HG03196 (cell line): ENCODE results near the gene VLDLR.

Experiments
- ATAC-seq: cut with Tn5 transposase; IDR thresholded peaks from one replicate; pipeline ENCODE4 v1.9.1; 2021; ENCODE audit not compliant: unreplicated experiment

Gene VLDLR

GRCh38 chr9:2662496-2662895 lies 40.9 kb downstream of the VLDLR start:
- no peak for ATAC-seq

DNA sequence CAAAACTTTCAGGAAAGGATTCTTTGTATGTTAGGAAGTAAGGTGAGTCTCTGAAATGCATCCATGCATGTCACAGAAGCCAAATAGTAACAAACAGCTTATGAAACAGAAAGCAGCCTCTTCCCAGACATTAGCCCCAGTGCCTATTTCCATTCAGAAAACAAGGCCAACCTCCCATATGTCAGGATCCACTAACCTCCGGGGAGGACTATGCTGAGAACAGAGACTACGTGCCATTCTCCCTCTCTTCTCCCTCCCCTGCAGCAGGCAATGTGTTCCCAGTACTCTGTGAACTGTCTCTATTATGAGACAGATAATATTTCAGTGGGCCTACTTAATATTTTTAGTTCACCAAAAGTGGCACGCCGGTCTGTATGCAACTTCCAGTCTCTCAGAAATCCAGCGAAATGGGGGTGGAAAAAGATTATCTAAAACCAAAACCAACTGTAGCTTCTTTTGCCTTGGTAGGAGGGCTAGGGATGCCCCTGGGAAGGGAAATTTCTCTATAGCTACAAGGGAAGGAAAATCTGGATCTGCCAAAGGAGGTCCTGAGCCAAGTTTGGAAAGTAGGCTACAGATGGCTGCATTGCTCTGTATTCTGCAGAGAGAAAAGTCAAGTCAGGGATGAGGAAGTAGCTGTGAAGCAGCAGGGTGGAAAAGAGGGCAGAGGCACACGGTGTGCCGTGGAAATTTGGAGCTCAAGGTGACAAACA lies 42.0 kb downstream of the VLDLR start:
- ATAC-seq, result no peak

DNA sequence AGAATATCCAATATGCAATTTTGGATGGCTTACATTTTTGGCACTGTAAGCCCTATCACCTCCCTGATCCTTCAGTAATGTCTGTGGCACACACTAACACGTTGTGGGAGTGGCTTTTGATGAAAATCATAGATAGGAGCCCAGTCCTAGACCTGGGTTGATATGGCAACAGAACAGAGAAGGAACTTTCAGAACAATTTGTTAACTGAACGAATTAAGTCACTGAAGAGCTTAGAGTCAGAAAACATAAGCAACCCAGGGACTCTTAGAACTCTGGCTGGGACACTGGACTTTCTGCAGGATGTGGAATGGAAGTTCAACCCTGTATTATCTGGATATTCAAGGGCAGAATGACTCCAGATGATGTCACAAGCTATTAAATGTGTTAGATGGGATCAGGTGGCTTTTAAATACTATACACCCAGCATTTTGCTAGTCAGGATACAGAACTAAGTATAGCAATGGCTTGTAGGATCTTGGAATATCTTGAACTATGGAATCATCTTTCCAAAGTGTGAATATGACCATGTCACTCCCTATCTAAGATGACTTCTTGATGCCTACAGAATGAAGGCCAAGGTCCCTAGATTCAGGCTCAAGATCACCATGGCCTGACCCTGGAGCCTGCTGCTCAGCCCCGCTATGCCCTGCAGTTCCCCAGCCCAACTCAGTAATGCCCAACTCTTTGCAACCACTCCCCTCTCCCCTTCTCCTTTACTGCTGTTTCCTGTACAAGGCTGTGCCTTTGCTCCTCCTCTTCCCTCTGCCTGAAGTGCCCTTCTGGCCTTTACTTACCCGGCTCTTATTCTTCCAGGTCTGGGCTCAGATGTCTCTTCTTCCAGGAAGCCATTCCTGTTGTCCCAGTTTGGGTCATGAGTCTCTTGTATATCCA lies 42.8 kb downstream of the VLDLR start:
- ATAC-seq, result no peak

- no peak for ATAC-seq
Measured at GRCh38 chr9:2666569-2666968, 45.0 kb downstream of the VLDLR start.

- ATAC-seq, result no peak
Measured at GRCh38 chr9:2673161-2673560, 51.6 kb downstream of the VLDLR start.

DNA sequence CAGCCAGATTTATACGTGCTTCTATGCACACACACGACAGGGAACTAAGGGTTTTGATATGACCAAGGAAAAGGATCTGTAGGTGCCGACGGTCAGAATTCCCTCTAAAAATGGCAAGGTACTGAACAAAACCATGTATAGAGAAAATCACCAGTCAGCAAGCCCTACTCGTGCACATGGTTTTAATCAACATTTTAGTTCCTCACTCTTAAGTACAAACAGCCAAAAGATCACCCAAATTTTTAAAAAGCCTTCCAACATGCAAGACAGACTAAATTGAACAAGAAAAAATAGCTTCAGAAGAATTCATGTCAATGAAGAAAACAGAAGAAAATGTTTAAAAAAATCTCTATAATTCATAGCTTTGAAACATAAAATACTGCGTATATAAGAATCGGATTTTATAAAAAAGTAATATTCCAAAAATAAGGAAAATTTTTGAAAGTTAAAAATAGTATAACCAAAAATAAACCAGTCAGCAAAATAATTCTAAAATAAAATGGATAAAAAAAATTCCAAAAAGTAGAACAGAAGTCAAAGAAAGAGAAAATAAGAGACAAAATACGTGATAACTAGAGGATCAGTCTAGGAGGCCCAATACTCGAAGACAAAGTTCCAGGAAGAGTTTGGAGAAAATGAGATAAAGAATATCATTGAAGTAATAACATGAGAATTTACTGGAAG lies 52.7 kb downstream of the VLDLR start:
- ATAC-seq, result no peak

DNA sequence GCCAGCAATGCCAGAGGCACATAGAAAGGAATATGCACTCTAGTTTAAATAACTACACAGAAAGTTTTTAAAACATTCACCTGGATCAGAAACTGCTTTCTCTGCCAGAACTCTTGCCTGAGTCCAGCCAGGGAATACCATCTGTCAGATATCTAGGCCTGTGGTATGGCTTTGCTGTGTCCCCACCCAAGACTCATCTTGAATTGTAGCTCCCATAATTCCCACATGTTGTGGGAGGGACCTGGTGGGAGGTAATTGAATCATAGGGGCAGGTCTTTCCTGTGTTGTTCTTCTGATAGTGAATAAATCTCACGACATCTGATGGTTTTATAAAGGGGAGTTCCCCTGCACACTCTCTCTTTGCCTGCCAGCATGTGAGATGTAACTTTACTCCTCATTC lies 54.2 kb downstream of the VLDLR start:
- ATAC-seq, result no peak

- ATAC-seq, result no peak
Measured at GRCh38 chr9:2676466-2676865, 54.9 kb downstream of the VLDLR start.

- ATAC-seq, result no peak
Measured at GRCh38 chr9:2677915-2678889, 56.6 kb downstream of the VLDLR start.

GRCh38 chr9:2679011-2679410 lies 57.4 kb downstream of the VLDLR start:
- ATAC-seq, result no peak

GRCh38 chr9:2681981-2682380 lies 60.4 kb downstream of the VLDLR start:
- no peak for ATAC-seq

GRCh38 chr9:2686911-2687310 lies 65.3 kb downstream of the VLDLR start:
- no peak for ATAC-seq

- no peak for ATAC-seq
Measured at GRCh38 chr9:2688636-2689035, 67.0 kb downstream of the VLDLR start.

DNA sequence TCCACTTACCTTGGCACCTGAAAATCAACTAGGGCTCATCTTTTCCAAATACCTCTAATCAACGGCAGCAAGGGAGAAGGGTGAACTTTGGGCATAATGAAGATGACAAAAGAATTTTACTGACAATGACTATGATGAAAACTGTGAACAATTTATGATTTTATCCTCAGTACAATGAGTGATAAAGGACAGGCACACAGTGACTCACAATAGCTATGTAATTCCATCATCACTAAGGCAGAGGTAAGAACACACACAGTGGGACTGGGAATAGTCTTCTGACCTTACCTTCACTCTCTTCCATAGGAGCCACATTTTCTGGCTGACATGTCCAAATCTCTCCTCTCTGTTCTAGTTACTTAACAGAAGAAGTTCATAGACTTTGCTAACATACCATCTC lies 69.6 kb downstream of the VLDLR start:
- no peak for ATAC-seq

DNA sequence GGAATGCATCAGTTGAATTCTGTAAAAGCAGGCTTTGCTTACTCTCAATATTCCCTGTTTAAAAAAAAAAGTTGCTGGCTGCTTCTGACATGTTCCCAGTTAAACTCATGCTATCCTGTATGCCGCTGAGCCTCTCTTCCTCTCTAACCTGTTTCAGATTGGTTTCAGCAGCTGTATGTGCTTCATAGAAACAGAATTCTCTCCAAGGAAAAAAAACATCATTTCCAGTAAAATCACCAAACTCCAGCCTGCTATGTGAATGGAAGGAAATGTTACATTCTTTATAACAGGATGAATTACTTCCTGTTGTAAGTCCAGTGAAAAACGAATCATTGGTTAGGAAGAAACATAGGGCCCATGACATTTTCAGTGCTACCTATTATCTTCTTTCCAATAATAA lies 70.0 kb downstream of the VLDLR start:
- no peak for ATAC-seq

- ATAC-seq, result no peak
Measured at GRCh38 chr9:2693056-2693455, 71.5 kb downstream of the VLDLR start.

DNA sequence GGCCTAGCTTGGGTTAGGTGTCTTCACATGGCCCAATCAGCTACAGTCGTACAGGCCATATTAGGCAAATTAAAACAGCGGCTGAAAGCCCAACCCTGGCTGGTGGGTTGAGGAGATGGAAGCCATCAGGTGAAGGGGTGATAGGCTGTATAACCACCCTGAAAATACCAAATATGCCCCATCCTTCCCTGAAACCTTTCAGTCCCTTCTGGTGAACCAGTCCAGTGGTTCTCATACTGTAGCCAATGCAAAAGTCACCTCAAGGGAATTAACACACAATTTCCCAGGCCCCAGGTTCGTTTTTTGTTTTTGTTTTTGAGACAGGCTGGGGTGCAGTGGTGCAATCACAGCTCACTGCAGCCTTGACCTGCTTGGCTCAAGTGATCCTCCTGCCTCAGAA lies 75.9 kb downstream of the VLDLR start:
- ATAC-seq, result no peak

DNA sequence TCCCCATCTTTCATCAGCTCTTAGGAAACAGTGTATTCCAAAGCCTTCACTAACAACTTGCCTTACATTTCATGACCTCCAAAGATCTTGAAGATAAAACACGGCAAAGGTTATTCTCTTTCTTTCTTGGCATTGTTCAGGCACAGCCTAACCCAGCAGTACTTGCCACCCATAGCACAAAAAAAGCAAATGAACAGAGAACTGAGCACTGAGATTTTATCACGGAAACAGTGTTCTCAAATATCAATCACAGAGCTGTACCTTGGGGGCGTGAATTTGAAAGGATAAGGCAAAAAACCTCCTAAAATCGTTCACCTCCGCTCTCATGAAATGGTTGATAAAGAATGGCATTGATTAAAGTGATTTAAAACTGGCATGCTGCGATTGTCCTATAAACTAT lies 78.8 kb downstream of the VLDLR start:
- ATAC-seq, result no peak

- no peak for ATAC-seq
Measured at GRCh38 chr9:2700909-2701550, 79.4 kb downstream of the VLDLR start.

DNA sequence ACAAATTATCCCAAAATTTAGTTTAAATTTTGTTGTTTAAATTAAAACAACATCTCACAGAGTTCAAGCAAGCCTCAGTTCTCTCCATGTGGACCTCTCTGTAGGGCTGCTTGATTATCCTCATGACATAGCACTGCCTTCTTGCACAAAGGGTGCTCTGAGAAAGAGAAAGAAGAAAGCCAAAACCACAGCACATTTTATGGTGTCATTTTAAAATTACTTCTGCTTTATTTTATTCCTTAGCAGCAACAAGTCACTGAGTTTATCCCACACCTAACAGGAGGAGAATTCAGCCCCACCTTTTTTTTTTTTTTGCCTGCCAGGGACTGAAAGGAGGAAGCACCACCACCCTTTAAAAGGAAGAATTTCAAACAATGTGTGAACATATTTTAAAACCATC lies 82.9 kb downstream of the VLDLR start:
- no peak for ATAC-seq
